HG02943 (cell line): ENCODE results near the gene SHISA6.

Experiments
- ATAC-seq: cut with Tn5 transposase; IDR thresholded peaks from one replicate; pipeline ENCODE4 v1.9.1; 2021; ENCODE audit warnings: mild to moderate bottlenecking, low read depth, moderate library complexity; ENCODE audit not compliant: unreplicated experiment

Gene SHISA6

DNA sequence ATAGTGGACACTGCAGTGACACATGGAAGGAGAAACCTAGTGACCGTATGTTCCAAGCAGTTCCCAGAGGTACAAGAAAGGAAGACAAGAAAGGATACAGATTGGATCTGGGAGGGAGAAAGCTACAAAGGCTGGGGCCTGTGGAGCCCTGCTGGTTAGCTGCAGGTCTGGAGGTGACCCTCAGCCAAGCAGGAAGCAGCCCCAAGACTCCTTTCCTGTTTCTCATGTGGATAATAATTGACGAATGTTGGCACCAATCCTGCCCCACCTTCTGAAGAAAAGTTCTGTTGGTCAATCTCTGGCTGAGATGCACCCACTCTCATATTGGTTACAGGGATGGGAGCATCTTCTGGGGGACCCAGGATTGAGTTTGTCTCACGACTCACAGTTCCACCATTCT is 99.8 kb downstream of the SHISA6 start:
- no peak for ATAC-seq

DNA sequence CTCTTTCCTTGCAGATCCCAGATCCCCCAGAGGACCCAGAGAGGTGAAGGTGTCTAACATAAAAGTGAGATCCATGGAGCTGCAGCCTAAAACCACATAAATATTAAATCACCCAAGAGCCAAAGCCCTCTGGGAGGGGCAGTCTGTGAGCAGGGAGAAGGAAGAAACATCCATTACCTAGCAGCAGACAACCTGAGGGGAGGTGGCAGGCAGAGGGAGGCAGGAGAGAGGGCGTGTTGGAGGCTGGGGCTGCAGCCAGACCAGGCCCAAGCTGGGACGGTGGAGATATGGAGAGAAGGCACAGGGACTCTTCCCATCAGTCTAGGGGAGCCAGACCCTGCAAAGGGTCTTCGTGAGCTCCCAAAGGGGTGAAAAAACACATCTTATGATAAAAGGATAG is 101.1 kb downstream of the SHISA6 start:
- ATAC-seq, result no peak

DNA sequence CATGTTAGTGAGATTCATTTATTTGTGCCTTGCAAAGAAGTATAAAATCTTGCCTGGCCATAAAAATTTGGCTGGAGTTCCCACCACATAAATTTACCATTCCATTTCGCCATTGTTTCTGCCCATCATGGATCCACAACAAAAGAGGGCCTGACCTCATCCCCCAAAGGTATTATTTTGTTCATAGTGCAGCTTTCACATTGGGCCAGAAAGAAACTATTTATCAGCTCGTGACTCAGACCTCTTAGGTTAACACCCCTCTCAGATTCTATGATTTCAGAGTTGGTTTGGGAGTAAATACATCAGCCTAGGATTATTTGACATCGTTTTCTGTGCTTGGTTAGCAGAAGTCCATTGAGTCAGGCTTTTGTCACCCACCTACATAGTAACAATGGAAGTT is 108.1 kb downstream of the SHISA6 start:
- ATAC-seq, result no peak

DNA sequence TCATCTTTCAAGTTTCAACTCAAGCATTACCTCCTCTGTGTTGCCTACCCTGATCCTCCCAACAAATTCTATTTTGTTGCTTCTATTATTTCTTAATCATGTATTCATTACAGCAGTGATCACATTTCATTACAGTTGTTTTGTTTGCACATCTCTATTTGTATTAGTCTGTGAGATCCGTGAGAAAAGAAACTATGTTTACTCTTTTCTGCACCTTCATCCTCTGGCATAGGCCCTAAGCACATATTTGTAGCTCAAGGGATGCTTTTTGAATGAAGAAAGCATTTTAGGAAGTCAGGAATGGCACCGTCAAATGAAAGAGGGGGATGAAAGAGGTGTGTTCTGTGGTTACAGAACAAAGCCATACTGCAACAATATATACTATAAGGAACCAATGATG is 110.5 kb downstream of the SHISA6 start:
- ATAC-seq, result no peak

DNA sequence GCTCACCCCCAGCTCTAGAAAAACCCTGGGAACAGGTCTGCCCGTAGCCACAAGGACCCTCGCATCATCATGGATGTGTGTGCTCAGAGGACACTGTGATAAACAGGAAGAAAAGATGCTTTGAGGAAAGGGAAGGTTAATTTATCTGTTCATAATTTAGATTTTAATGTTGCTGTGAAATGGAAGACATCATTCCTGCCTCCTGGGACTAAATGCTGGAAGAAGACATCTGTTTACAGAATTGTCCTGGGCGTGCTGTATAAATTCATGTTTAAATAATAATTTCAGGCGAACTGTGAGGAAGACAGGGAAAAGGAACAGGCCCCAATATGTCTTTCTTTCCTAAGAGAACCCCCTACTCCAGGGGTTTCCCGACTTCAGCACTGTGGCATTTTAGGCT is 112.6 kb downstream of the SHISA6 start:
- ATAC-seq, result no peak

DNA sequence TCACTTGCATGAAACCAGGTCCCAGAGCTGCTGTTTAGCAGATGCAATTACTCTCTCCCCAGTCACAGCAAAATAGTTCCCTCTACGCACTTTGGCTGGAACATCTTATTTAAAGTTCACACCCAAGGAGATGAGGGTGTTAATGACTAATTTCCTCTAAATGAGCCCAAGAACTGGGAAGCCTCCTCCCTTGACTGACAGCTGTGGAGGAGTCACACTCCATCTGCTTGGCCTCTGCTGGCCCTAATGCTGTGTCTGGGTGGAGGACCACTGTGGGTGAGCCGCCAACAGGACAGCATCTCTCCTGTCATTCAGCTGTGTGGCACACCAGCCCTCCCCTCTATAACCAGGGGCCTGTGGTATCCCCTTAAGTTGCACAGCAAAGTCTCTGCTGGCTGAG is 115.4 kb downstream of the SHISA6 start:
- ATAC-seq, result no peak

DNA sequence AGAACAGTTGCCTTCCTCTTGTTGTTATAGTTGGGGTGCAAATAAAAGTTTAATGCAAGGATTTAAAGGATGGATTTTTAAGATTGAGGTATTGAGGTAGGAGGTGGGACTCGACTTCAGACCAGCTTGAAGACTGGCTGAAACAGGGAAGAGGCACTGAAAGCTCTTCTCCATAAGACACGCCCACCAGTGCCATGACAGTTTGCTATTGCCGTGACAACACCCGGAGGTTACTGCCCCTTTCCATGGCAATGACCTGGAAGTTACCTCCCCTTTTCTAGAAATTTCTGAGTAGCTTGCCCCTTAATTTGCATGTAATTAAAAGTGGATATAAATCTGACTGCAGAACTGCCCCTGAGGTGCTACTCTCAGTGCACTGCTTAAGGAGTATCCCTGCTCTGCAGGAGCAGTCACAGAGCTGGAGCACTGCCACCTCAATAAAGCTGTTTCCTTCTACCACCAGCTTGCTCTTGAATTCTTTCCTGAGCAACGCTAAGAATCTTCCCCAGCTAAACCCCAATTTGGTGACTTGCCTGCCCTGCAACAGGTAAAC is 122.6 kb downstream of the SHISA6 start:
- no peak for ATAC-seq

DNA sequence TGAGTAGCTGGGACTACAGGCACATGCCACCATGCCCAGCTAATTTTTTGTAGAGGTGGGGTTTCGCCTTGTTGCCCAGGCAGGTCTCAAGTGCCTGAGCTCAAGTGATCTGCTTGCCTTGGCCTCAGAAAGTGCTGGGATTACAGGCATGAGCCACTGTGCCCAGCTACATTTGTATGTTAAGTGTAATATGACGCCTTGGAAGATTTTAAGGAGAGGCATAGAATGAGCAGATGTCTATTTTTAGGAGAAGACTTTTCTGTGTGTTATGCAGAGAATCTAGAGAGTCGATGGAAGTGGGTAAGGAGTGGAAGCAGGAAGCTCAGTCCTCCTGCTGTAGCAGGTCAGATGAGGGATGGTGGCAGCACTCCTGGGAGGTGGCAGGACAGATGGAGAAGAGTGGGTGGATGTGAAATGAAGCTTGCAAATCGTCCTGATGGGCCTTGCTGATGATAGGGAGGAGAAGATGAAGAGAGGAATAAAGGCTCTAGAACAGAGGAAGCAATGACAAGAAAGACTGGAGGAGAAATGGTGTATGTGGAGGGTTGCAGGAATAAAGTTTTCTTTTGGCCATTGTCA is 125.3 kb downstream of the SHISA6 start:
- no peak for ATAC-seq

DNA sequence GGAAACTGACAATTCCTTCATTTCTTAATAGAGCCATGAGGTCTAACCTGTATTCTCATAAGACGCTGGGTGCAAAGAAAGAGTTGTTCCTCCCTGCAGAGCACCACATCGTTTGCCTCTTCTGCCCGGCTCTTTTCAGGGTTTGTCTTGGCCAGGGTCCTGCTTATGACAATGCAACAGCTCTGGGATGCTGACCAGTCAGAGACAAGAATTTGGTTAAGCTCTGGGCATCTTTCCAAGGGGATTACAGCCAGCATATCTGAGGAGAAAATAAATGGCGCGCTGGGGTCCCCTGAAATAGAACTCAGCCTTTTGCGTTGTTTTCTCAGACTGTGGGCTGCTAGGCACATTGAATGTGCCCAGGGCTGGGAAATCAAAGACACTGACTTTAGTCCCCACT is 128.6 kb downstream of the SHISA6 start:
- ATAC-seq, result no peak

DNA sequence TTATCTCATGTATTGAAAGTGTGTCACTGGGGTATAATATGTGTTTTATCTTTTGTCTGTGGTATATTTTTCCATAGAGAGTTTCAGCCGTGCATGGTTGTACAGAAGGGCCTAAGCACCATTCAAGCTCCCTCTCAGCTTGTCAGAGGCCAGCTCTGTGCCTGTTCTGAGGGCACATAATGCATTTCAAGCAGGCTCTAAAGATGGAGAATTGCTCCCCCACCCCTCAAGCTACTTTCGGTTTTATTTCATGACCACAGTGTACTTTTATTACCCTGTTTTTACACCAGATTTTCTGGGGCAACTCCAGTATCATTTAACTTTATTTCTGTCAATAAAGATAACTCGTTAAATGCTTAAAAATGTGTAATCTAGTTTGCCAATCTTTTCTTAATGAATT is 131.7 kb downstream of the SHISA6 start:
- ATAC-seq, result no peak

DNA sequence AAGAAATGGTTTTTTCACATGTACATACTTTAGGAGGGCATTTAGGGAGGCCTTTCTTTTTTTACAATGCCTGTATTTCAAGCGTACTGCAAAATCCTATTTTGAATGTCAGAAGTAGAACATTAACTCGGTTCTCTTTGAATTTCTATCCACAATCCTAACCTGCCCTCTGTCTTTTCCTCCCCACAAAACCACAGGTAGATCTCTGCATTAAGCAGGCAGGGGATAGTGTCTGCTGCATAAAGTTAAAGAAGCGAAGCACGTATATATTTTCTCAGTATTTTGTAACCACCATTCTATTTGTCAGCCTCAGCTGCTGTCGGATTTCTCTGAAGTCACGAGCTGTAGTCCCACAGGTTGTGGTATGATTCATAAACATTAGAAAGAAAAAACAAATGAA is 137.5 kb downstream of the SHISA6 start:
- ATAC-seq, result no peak

DNA sequence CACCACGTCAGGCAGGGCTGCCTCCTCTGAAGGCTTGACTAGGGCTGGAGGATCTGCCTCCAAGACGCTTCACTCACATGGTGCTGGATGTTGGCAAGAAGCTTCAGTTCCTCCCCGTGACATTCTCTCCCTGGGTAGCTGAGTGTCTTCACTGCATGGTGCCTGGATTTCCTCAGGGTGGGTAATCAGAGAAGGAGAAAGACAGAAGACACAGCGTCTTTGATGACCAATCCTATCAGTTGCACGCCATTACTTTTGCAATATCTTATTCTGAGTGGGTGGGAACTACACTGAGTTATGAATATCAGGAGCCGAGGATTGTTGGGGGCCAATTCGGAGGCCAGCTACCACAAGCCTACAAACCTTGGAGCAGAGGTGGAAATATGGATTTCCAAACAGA is 139.7 kb downstream of the SHISA6 start:
- ATAC-seq, result no peak

DNA sequence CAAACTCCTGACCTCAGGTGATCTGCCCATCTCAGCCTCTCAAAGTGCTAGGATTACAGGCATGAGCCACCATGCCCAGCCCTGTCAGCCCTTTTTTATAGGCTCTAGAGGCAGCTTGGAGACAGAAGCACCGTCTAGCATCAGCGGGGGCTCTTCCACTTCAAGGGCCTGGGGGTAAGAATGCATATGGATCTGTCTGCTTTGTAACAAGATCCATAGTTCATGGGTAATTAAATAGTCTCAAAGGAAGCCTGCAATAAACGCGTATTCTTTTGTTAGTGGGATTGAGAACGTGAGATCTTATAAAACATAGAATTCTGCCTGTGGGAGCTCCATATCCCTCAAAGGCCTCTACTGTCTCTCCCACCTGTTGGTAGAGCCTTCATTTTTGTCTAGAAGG is 142.1 kb downstream of the SHISA6 start:
- ATAC-seq, result no peak

DNA sequence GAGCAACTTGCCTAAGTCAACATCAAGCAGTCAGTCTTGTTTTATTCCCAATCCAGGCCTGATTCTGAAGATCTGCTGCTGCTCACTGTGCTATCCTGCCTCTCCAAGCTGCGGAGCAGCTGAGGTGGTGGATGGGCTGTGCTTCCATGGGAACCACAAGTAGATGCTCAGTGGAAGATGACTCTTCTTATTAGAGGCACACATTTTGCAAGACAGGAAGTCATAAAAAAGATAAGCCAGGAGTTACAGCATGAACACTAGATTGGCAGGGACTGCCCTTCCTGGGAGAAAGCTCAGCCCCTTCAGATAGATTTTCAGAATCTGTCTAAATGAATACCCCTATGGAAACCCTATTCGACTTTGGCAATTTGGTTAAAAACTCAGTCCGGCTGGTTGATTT is 143.1 kb downstream of the SHISA6 start:
- ATAC-seq, result no peak

DNA sequence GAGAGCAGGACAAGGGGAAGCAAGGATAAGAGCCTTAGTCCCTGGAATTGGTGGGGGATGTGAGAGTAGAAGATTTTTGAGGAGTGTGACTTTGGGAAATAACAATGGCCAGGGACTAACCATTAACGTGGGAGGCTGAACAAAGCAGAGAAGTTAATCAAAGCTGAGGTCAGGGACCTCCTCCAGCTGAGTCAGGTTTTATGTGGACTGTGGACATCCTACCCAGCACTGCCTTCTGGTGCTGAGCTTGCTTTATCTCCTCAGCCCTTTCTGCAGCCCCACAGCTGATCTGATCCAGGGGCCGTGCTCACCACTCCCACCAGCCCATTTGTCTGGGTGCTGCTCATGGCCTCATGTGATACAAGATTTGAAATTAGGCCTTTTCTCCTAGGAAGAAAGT is 146.6 kb downstream of the SHISA6 start:
- ATAC-seq, result no peak

DNA sequence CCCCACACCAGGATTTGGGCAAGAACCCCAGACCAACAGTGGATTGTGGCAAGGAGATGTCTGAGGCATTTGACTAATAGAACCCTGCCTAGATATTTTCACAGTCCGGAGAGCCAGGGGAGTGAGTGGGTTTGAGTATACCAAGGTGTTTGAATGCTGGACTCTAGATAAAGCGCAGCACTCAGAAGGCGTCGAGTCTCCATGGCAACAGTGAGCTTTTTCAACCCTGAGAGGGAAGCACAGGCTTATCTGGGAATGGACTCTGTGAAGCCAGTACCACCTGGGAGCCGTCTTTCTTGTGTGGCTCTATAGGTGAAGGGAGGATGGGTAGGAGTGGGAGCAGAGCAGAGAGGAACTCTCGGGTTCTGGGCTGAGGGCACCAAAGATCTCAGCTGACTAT is 147.0 kb downstream of the SHISA6 start:
- ATAC-seq, result no peak

DNA sequence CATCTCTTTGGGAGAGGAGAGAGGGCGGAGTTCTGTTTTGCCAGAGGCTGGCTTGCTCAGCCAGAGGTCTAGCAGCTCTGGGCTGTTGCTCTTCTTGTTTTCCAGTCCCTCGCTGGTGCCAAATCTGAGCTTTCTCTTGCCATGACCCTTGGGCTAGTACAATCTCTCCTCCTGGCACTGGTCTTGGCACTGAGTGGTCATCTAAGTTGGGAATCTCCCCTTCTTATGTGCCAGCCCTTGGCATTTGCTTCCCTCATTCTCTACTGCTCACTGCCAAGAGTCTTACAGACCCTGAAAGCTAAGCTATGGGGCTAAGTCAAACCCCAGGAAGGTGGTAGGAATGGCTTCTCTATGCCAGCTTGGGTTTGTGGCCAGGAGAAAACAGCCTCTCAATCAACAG is 148.6 kb downstream of the SHISA6 start:
- ATAC-seq, result no peak

DNA sequence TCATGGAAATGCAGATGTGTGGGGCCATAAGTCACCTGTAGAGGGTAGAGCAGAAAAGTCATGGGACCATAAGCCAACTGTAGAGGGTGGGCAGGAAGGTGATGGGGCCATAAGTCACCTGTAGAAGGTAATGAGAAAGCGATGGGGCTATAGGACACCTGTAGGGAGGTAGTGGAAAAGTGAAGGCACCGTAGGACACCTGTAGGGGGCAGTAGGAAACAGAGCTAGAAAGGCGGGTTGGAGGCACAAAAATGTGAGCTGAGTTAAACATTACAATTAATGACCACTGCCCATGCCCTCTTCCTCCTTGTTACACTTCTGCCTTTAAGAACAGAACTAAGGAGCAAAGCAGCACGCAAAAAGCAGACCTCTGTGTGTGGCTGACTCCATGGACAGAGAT is 150.1 kb downstream of the SHISA6 start:
- ATAC-seq, result no peak

DNA sequence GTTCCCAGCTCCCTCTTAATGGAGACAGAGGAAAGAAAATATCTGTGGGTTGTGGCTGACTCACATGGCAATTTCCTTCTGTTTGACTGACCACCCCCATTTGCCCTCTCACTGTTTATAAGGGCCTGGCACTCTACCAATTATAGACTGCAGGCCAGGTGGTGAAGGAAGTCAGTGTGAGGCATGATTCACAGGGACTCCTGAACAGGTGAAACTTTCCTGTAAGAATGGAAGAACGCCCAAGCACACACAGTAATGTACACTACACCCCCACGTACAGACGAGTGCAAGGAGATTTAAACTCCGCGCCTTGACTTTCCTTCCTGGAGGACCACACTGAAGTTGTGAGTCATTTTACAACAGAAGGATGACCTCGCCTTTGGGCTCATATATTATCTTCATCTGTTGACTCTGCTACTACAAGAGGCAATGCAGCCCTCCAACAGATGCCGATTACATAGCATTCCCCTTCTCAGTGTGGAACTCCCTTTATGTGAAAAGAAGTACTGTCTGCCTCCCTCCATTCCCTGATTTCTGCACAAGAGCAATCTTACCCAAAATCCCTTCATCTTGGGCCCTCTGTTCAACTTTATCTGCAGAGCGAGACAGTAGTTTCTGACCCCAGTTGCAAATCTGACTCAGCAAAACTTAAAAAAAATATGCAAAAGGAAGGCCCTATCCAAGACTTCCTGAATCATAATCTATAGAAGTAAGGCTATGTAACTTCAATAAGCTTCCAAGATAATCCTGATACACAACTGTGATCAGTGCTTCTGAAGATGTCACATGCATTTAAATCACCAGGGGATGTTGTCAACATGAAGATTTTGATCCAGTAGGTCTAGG is 163.6 kb downstream of the SHISA6 start:
- no peak for ATAC-seq

DNA sequence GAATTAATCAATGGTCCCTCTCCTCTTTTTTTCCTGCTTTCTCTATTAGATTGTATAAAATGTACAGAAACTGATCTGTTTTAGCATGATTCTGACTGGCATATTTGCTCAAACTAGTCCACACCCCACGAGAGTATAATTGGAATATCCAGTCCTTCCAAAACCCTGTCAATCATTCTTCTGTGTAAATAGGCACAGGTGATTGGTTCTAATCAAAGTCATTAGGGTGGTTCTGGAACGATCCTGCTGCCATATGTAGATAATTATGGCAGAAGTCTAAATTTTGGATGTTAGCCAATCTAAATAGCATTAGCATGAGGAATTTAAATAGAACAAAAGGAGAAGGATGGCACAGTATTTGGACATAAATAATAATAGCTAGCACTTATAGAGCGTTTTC is 165.7 kb downstream of the SHISA6 start:
- no peak for ATAC-seq

DNA sequence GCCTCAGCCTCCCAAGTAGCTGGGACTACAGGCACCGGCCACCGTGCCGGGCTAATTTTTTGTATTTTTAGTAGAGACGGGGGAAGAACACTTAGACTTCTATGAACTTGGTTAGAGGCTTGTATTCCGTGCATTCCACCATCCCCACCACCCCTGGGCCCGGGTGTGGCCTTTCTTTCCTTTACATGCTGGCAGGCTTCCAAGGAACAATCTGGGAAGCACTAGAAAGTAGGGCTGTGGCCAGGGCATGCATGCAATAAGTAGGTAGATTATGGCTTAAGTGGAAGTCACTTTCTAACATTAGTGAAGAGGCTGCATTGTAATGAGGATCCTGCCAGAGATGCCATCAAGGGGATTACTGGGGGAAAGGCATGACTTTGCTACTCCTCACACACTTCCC is 171.6 kb downstream of the SHISA6 start:
- ATAC-seq, result no peak

DNA sequence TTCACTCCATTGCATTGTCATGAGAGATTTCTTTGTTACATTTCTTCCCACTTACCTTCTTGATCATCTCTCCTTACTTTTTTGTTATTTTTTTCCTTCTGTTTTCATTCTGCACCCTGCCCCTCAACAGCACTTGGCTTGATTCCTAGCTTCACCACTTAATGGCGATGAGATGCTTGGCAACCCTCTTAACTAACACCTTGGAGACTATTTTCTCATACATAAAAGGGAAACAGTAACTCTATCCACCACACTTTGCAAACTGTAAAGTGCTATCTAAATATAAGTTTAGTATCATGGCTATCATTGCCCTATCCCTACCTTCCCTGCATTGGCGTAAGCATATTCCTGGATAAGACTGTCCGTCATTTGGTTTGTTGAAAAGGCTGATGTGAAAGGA is 177.3 kb downstream of the SHISA6 start:
- no peak for ATAC-seq
